ENCODE results near the gene ZNF112. TPM values are rescaled to one million over a fixed set of nuclear protein-coding genes. Genes with fewer than 3 reads are reported as not detected.

Gene ZNF112
- polyA plus RNA-seq, 1 of the 3 experiments (the other 2 are of a cell fraction), result 2.5 TPM

DNA sequence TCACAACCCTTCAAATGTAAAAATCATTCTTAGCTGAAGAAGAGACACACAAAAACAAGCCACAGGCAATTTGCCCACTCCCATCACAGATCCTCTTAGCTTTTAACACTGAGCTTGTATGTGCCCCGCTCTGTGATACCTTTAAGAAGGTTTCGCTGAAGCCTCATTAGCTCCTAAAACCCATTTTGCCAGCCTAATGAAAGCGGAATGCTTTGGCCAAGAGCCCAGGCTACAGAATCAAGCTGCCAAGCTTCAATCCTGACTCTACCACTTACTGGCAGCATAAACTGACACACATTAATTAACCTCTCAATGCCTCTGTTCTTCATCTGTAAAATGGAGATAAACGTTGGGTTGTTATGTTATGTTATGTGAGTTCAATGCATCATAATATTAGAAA is 10.5 kb downstream of the ZNF112 start (continued):
- TF ChIP-seq TCF12 (IDR thresholded peaks at IDR 0.05) (no peak), RAD21 (IDR thresholded peaks at IDR 0.05; ENCODE audit: low read length) (no peak), GATA2 (CRISPR knock-in tag; IDR thresholded peaks at IDR 0.05) (no peak), RXRA (IDR thresholded peaks at IDR 0.05; ENCODE audit: borderline replicate concordance, low read depth) (no peak), FOXJ3 (CRISPR knock-in tag; IDR thresholded peaks at IDR 0.05) (no peak)
- TF ChIP-seq, protein P1, sequence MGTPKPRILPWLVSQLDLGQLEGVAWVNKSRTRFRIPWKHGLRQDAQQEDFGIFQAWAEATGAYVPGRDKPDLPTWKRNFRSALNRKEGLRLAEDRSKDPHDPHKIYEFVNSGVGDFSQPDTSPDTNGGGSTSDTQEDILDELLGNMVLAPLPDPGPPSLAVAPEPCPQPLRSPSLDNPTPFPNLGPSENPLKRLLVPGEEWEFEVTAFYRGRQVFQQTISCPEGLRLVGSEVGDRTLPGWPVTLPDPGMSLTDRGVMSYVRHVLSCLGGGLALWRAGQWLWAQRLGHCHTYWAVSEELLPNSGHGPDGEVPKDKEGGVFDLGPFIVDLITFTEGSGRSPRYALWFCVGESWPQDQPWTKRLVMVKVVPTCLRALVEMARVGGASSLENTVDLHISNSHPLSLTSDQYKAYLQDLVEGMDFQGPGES (IDR thresholded peaks at IDR 0.05; ENCODE audit: low read depth, low read length), result no peak

DNA sequence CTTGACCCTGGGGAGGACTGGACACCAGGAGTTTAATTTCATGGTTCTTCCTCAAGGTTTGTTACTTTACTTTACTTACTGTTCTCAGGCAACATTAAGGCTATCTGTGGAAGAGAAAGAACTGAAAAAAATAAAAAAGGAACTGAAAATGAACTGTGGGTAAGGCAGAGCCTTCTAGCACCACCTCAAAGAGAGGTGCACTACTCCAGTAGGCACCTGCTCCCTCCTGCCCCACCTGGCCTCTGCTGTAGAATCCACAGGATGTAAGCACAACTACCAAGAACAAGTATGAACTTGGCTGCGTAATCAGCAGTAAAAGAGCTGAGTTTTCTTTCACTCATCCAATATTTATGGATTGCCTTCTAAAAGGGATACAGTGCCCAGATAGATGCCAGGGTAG is 12.2 kb downstream of the ZNF112 start:
- Histone ChIP-seq H3K36me3 (replicated peaks in 1 of 2; ENCODE audit: control insufficient read depth in 1 of 2, insufficient read depth in 2 of 2, low read length in 1 of 2) (peaks cover 36 to 61% of the 10 kb centered on the region in 2 experiments), H4K20me1 (ENCODE audit: insufficient read depth) (no peaks in the 10 kb centered on the region), H3K27ac (ENCODE audit: low read depth in 2 of 2, low read length in 1 of 2) (no peak overlapping the region), H3K9me3 (peaks cover 18% of the 10 kb centered on the region), H3K9me2 (no peaks in the 10 kb centered on the region), H3K4me2 (no peak overlapping the region), H2AFZ (ENCODE audit: low read depth) (no peak overlapping the region), H3K4me1 (ENCODE audit: control insufficient read depth in 1 of 2, insufficient read depth in 2 of 2, low read depth in 1 of 2, low read length in 1 of 2) (no peaks in the 10 kb centered on the region), H3K4me3 (ENCODE audit: low read depth in 2 of 2, low read length in 1 of 2) (no peak overlapping the region), H3K9ac (no peak overlapping the region), H3K27me3 (ENCODE audit: insufficient read depth) (no peaks in the 10 kb centered on the region), H3K79me2 (ENCODE audit: insufficient read depth) (peaks cover 37% of the 10 kb centered on the region), H3F3A (replicated peaks; ENCODE audit: insufficient read depth) (no peaks in the 10 kb centered on the region)
- TF ChIP-seq FOXM1 (IDR thresholded peaks at IDR 0.05; ENCODE audit: low read depth) (no peak), RCOR1 (IDR thresholded peaks at IDR 0.05; ENCODE audit: low read length) (no peak), RXRA (IDR thresholded peaks at IDR 0.05; ENCODE audit: borderline replicate concordance, low read depth) (no peak), JUND (IDR thresholded peaks at IDR 0.05) (no peak), MEF2A (IDR thresholded peaks at IDR 0.05; ENCODE audit: borderline replicate concordance, low read depth) (no peak), FOSL2 (IDR thresholded peaks at IDR 0.05; ENCODE audit: borderline replicate concordance, low read depth) (no peak), EP300 (IDR thresholded peaks at IDR 0.05; ENCODE audit: borderline replicate concordance in 1 of 2, low read depth in 1 of 2, low read length in 1 of 2) (no peak), GATA2 (CRISPR knock-in tag; IDR thresholded peaks at IDR 0.05) (no peak), YY1 (IDR thresholded peaks at IDR 0.05; ENCODE audit: low read depth) (no peak), TAF1 (IDR thresholded peaks at IDR 0.05; ENCODE audit: borderline replicate concordance, low read depth, low read length) (no peak), MXI1 (IDR thresholded peaks at IDR 0.05; ENCODE audit: low read depth, low read length) (no peak), NRF1 (IDR thresholded peaks at IDR 0.05; ENCODE audit: low read depth, low read length) (no peak), NFIC (IDR thresholded peaks at IDR 0.05; ENCODE audit: borderline replicate concordance) (no peak), SMC3 (IDR thresholded peaks at IDR 0.05; ENCODE audit: low read depth, low read length) (no peak)
- TF ChIP-seq, protein P2, sequence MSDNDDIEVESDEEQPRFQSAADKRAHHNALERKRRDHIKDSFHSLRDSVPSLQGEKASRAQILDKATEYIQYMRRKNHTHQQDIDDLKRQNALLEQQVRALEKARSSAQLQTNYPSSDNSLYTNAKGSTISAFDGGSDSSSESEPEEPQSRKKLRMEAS (IDR thresholded peaks at IDR 0.05; ENCODE audit: low read depth), result no peak
- TF ChIP-seq, protein P3, sequence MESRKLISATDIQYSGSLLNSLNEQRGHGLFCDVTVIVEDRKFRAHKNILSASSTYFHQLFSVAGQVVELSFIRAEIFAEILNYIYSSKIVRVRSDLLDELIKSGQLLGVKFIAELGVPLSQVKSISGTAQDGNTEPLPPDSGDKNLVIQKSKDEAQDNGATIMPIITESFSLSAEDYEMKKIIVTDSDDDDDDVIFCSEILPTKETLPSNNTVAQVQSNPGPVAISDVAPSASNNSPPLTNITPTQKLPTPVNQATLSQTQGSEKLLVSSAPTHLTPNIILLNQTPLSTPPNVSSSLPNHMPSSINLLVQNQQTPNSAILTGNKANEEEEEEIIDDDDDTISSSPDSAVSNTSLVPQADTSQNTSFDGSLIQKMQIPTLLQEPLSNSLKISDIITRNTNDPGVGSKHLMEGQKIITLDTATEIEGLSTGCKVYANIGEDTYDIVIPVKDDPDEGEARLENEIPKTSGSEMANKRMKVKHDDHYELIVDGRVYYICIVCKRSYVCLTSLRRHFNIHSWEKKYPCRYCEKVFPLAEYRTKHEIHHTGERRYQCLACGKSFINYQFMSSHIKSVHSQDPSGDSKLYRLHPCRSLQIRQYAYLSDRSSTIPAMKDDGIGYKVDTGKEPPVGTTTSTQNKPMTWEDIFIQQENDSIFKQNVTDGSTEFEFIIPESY (IDR thresholded peaks at IDR 0.05; ENCODE audit: borderline replicate concordance, low read depth), result no peak
- TF ChIP-seq, protein P4, sequence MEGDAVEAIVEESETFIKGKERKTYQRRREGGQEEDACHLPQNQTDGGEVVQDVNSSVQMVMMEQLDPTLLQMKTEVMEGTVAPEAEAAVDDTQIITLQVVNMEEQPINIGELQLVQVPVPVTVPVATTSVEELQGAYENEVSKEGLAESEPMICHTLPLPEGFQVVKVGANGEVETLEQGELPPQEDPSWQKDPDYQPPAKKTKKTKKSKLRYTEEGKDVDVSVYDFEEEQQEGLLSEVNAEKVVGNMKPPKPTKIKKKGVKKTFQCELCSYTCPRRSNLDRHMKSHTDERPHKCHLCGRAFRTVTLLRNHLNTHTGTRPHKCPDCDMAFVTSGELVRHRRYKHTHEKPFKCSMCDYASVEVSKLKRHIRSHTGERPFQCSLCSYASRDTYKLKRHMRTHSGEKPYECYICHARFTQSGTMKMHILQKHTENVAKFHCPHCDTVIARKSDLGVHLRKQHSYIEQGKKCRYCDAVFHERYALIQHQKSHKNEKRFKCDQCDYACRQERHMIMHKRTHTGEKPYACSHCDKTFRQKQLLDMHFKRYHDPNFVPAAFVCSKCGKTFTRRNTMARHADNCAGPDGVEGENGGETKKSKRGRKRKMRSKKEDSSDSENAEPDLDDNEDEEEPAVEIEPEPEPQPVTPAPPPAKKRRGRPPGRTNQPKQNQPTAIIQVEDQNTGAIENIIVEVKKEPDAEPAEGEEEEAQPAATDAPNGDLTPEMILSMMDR (IDR thresholded peaks at IDR 0.05), result no peak
- TF ChIP-seq, protein P5, sequence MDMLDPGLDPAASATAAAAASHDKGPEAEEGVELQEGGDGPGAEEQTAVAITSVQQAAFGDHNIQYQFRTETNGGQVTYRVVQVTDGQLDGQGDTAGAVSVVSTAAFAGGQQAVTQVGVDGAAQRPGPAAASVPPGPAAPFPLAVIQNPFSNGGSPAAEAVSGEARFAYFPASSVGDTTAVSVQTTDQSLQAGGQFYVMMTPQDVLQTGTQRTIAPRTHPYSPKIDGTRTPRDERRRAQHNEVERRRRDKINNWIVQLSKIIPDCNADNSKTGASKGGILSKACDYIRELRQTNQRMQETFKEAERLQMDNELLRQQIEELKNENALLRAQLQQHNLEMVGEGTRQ (IDR thresholded peaks at IDR 0.05; ENCODE audit: borderline replicate concordance, low read depth, low read length), result no peak
- ChIA-PET CTCF (interaction anchor here (0.7 to 1.7 kb wide), 2 partner anchors 8 to 18 kb away, joined by 3 to 5 read pairs; no protein-coding TSS in a partner anchor), POLR2A (no interaction called here)
- no peak for DNase-seq
- 74% methylated on average over 1 of the region's 1 CpG for WGBS (ENCODE audit: low lambda C conversion rate)

Measured in SK-N-SH (cell line).